CD1c-positive myeloid dendritic cell (primary cell): ENCODE data around the gene IL23A.
A peak's percentile ranks its signal among the peaks of the same experiment; 100 is the strongest.
"Not testable (repeated sequence)": the region's sequence is repeated elsewhere in the genome, so short reads cannot be mapped to it uniquely, and the experiment has no call there.

ENCODE experiments used
- DNase-seq: peaks from one replicate; pipeline ENCODE4 v3.0.0-alpha.2; 2016; ENCODE audit errors: extremely low spot score

IL23A gene

GRCh38 chr12:56338308-56339157 is at the start of gene IL23A:
Gene IL23A, plus strand, starts transcription at chr12:56338884. Its CDS starts 161 bp downstream, at chr12:56339045.
- DNase-seq: peak; percentile 45

GRCh38 chr12:56293795-56294194 is 44.9 kb upstream of the IL23A start:
- no peak for DNase-seq

GRCh38 chr12:56296295-56296694 is 42.4 kb upstream of the IL23A start:
- DNase-seq: peak; percentile 15

GRCh38 chr12:56297400-56297799 is 41.3 kb upstream of the IL23A start:
- DNase-seq: no peak

GRCh38 chr12:56298828-56299227 is 39.9 kb upstream of the IL23A start:
- DNase-seq: no peak

- peak; percentile 17 for DNase-seq
Observed at GRCh38 chr12:56299308-56299852, 39.3 kb upstream of the IL23A start.

- DNase-seq: peak; percentile 100
Observed at GRCh38 chr12:56299853-56300643, 38.6 kb upstream of the IL23A start, which contains the start of gene CS. Gene CS, minus strand, starts transcription at chr12:56300330. Its CDS starts 129 bp downstream, at chr12:56300201.

- no peak for DNase-seq
Observed at GRCh38 chr12:56300644-56301464, 37.8 kb upstream of the IL23A start.

GRCh38 chr12:56304276-56304675 is 34.4 kb upstream of the IL23A start:
- no peak for DNase-seq

- no peak for DNase-seq
Observed at GRCh38 chr12:56304872-56305590, 33.7 kb upstream of the IL23A start.

GRCh38 chr12:56307221-56307965 is 31.3 kb upstream of the IL23A start:
- no peak for DNase-seq

GRCh38 chr12:56308714-56309113 is 30.0 kb upstream of the IL23A start:
- DNase-seq: no peak

GRCh38 chr12:56311003-56311402 is 27.7 kb upstream of the IL23A start:
- DNase-seq: no peak

GRCh38 chr12:56315249-56315621 is 23.4 kb upstream of the IL23A start:
- DNase-seq: no peak

GRCh38 chr12:56315622-56316473 is 22.8 kb upstream of the IL23A start, which contains the start of gene CNPY2:
Gene CNPY2, minus strand, starts transcription at chr12:56315988. Its CDS starts 771 bp downstream, at chr12:56315217.
- peak; percentile 96 for DNase-seq

GRCh38 chr12:56317675-56318074 is 21.0 kb upstream of the IL23A start:
- no peak for DNase-seq

- peak; percentile 38 for DNase-seq
Observed at GRCh38 chr12:56321027-56321426, 17.7 kb upstream of the IL23A start.

- not testable (repeated sequence) for DNase-seq
Observed at GRCh38 chr12:56321610-56322009, 17.1 kb upstream of the IL23A start.

- no peak for DNase-seq
Observed at GRCh38 chr12:56324206-56324605, 14.5 kb upstream of the IL23A start.
